ENCODE results near the gene MED12L. TPM values are rescaled to one million over a fixed set of nuclear protein-coding genes. Genes with fewer than 3 reads are reported as not detected.

Gene MED12L
- total and polyA plus RNA-seq, 9 of the 15 experiments (the other 6 are each of a cell fraction or from before 2014, with no cell fraction given), result not detected

- no peak for TF ChIP-seq CUX1 (CRISPR knock-in tag; IDR thresholded peaks at IDR 0.05)
Observed at GRCh38 chr3:151289445-151289844, 204.0 kb downstream of the MED12L start (continued).

GRCh38 chr3:151290673-151291072 is 205.2 kb downstream of the MED12L start:
- Histone ChIP-seq H3K9me1 (ENCODE audit: control insufficient read depth, insufficient read depth, low read length) (no peaks in the 10 kb centered on the region), H3K27me3 (ENCODE audit: control insufficient read depth in 2 of 2, insufficient read depth in 2 of 2, low read length in 2 of 2) (peaks cover 15 to 16% of the 10 kb centered on the region in 2 experiments; a peak in 2 of 5 replicates), H3K4me1 (replicated peaks in 1 of 2; ENCODE audit: control insufficient read depth in 2 of 2, insufficient read depth in 2 of 2, low read length in 2 of 2) (no peaks in the 10 kb centered on the region), H2AFZ (ENCODE audit: low read depth, low read length) (no peak overlapping the region), H3K9ac (ENCODE audit: insufficient read depth in 1 of 2, low read depth in 2 of 2, low read length in 2 of 2) (no peak overlapping the region), H4K20me1 (replicated peaks; ENCODE audit: control insufficient read depth, insufficient read depth, low read length) (no peaks in the 10 kb centered on the region), H3K4me3 (no peak overlapping the region), H3K79me2 (ENCODE audit: control insufficient read depth, insufficient read depth, low read length) (no peaks in the 10 kb centered on the region), H3K36me3 (ENCODE audit: control insufficient read depth, insufficient read depth, low read length) (no peaks in the 10 kb centered on the region), H3K27ac (ENCODE audit: extremely low read depth, low read depth, low read length) (no peak overlapping the region), H3K9me3 (replicated peaks; ENCODE audit: control insufficient read depth, insufficient read depth, low read depth, low read length) (no peaks in the 10 kb centered on the region), H3K4me2 (ENCODE audit: insufficient read depth, low read length) (no peak overlapping the region)
- intact Hi-C loops (cut with micrococcal nuclease), result loop anchor here (5.0 kb wide), 1 partner anchor 552 kb away; no protein-coding TSS in a partner anchor
- CTCF ChIA-PET (ENCODE audit: low intra/inter-chr PET ratio), result interaction anchor here (0.6 kb wide), 1 partner anchor 35 kb away, joined by 3 read pairs; no protein-coding TSS in a partner anchor
- BruUV-seq (replicated peaks), result no TSS peak
- in situ Hi-C loops (cut with MboI), result no loop called here
- POLR2A ChIA-PET, result no interaction called here
- no peak for ATAC-seq
- WGBS (ENCODE audit: insufficient coverage, low coverage, missing lambda C conversion rate), result 0% methylated on average over 3 of the region's 3 CpGs
- no peak for DNase-seq (ENCODE audit: extremely low read depth in 1 of 4, low spot score in 3 of 4)
- peak; percentile 61 for FAIRE-seq
- peak; percentile 38 to 58; a peak in 3 of 4 replicates for TF ChIP-seq RAD21 (CRISPR knock-in tag; conservative IDR thresholded peaks at IDR 0.05 in 1 of 2, IDR thresholded peaks at IDR 0.05 in 1 of 2)
- TF ChIP-seq CTCF (IDR thresholded peaks at IDR 0.05 in 2 of 3, conservative IDR thresholded peaks at IDR 0.05 in 1 of 3; ENCODE audit: insufficient read depth in 2 of 3, low read depth in 1 of 3, low read length in 3 of 3), result peak in 2 of 3 experiments; percentile 16 to 37; a peak in 2 of 6 replicates
- TF ChIP-seq ZNF695 (CRISPR knock-in tag; IDR thresholded peaks at IDR 0.05), result no peak
- no peak for TF ChIP-seq CHD2 (IDR thresholded peaks at IDR 0.05; ENCODE audit: low read depth, low read length)
- no peak for TF ChIP-seq RCOR1 (IDR thresholded peaks at IDR 0.05; ENCODE audit: borderline replicate concordance in 1 of 2, low read depth in 2 of 2, low read length in 2 of 2)
- TF ChIP-seq ZNF41 (CRISPR knock-in tag; conservative IDR thresholded peaks at IDR 0.05), result no peak
- no peak for TF ChIP-seq ZNF639 (CRISPR knock-in tag; conservative IDR thresholded peaks at IDR 0.05 in 1 of 2, IDR thresholded peaks at IDR 0.05 in 1 of 2)
- no peak for TF ChIP-seq STAT5B (CRISPR knock-in tag; IDR thresholded peaks at IDR 0.05)

Data from K562 (cell line).